Trophoblast cell (in vitro differentiated cells and primary cell): ENCODE results near the gene PRDX5.

ENCODE experiments used
- DNase-seq, 2 donors: peaks; one replicate each; pipeline ENCODE4 v3.0.0-alpha.2; 2016
- H2AFZ ChIP-seq: 2 replicates; pipeline ENCODE4 v1.6.1; 2013; ENCODE audit warnings: low read length, moderate library complexity, mild to moderate bottlenecking; ENCODE audit not compliant: insufficient read depth, poor library complexity
- H2AK5ac ChIP-seq: 2 replicates; pipeline ENCODE4 v1.6.1; 2013; ENCODE audit warnings: mild to moderate bottlenecking, low read length
- H2BK120ac ChIP-seq: 2 replicates; pipeline ENCODE4 v1.6.1; 2013; ENCODE audit warnings: low read length, mild to moderate bottlenecking, moderate library complexity; ENCODE audit not compliant: insufficient read depth, poor library complexity
- H2BK12ac ChIP-seq: 2 replicates; pipeline ENCODE4 v1.6.1; 2013; ENCODE audit warnings: mild to moderate bottlenecking, low read length, moderate library complexity
- H2BK5ac ChIP-seq: 2 replicates; pipeline ENCODE4 v1.6.1; 2013; ENCODE audit warnings: low read length, low read depth, moderate library complexity, mild to moderate bottlenecking; ENCODE audit not compliant: poor library complexity
- H3K14ac ChIP-seq: 2 replicates; pipeline ENCODE4 v1.6.1; 2013; ENCODE audit warnings: mild to moderate bottlenecking, low read length
- H3K18ac ChIP-seq: 2 replicates; pipeline ENCODE4 v1.6.1; 2013; ENCODE audit warnings: mild to moderate bottlenecking, low read length
- H3K23ac ChIP-seq: 2 replicates; pipeline ENCODE4 v1.6.1; 2013; ENCODE audit warnings: low read length
- H3K27ac ChIP-seq: 2 replicates; pipeline ENCODE4 v1.5.1; 2013; ENCODE audit warnings: low read depth, mild to moderate bottlenecking, inconsistent platforms, low read length, moderate library complexity
- H3K27me3 ChIP-seq: 2 replicates; pipeline ENCODE4 v1.6.1; 2013; ENCODE audit warnings: inconsistent platforms, mild to moderate bottlenecking, low read length, moderate library complexity; ENCODE audit not compliant: insufficient read depth
- H3K36me3 ChIP-seq, 2 experiments: 1 replicate in 1 of 2; 2 replicates in 1 of 2; pipeline ENCODE4 v1.6.1; 2013; ENCODE audit warnings: low read length in 2 of 2, mild to moderate bottlenecking in 2 of 2, moderate library complexity in 1 of 2; ENCODE audit not compliant: insufficient read depth in 2 of 2, control insufficient read depth in 1 of 2
- H3K4ac ChIP-seq: 2 replicates; pipeline ENCODE4 v1.6.1; 2013; ENCODE audit warnings: low read depth, mild to moderate bottlenecking, low read length, moderate library complexity
- H3K4me1 ChIP-seq, 2 experiments: 1 replicate in 1 of 2; 2 replicates in 1 of 2; pipeline ENCODE4 v1.6.1; 2013; ENCODE audit warnings: low read length in 2 of 2, mild to moderate bottlenecking in 2 of 2, moderate library complexity in 1 of 2; ENCODE audit not compliant: insufficient read depth in 2 of 2, control insufficient read depth in 1 of 2
- H3K4me2 ChIP-seq: 2 replicates; pipeline ENCODE4 v1.6.1; 2013; ENCODE audit warnings: inconsistent platforms, mild to moderate bottlenecking, low read length, moderate library complexity
- H3K4me3 ChIP-seq: 2 replicates; pipeline ENCODE4 v1.5.1; 2013; ENCODE audit warnings: mild to moderate bottlenecking, low read depth, low read length, inconsistent platforms
- H3K79me1 ChIP-seq: one replicate; pipeline ENCODE4 v1.6.1; 2013; ENCODE audit warnings: low read length
- H3K79me2 ChIP-seq: 2 replicates; pipeline ENCODE4 v1.6.1; 2013; ENCODE audit warnings: low read length, mild to moderate bottlenecking; ENCODE audit not compliant: control insufficient read depth, insufficient read depth, poor library complexity
- H3K9ac ChIP-seq: 2 replicates; pipeline ENCODE4 v1.6.1; 2013; ENCODE audit warnings: mild to moderate bottlenecking, low read length
- H3K9me3 ChIP-seq: 2 replicates; pipeline ENCODE4 v1.6.1; 2013; ENCODE audit warnings: low read depth, mild to moderate bottlenecking, control low read depth, inconsistent platforms, low read length; ENCODE audit not compliant: insufficient read depth
- H4K12ac ChIP-seq: 2 replicates; pipeline ENCODE4 v1.6.1; 2013; ENCODE audit warnings: low read depth, mild to moderate bottlenecking, low read length, moderate library complexity
- H4K8ac ChIP-seq: 2 replicates; pipeline ENCODE4 v1.6.1; 2013; ENCODE audit warnings: low read depth, mild to moderate bottlenecking, low read length, moderate library complexity
- H4K91ac ChIP-seq: one replicate; pipeline ENCODE4 v1.6.1; 2013; ENCODE audit warnings: low read depth, mild to moderate bottlenecking, low read length, moderate library complexity
- WGBS: extraction: QIAGEN DNeasy Blood & Tissue Kit; methylation state at CpG from one replicate; pipeline ENCODE4 v1.1.7; 2013; ENCODE audit warnings: missing lambda C conversion rate; ENCODE audit not compliant: insufficient read length, insufficient coverage; ENCODE audit errors: extremely low coverage; 5-methylcytosine and 5-hydroxymethylcytosine counted together

PRDX5 gene

GRCh38 chr11:64305075-64305690 is 12.7 kb upstream of the PRDX5 start, which contains the start of gene ESRRA:
Gene ESRRA (plus strand): TSS chr11:64305524. CDS start chr11:64307180, 1,656 bp downstream.
- WGBS: no CpG with 5 or more reads among the region's 81 CpGs
- Histone ChIP-seq H3K4ac (peak within 1 kb of the TSS; percentile 95), H3K4me3 (peak within 1 kb of the TSS; percentile 72), H3K79me1 (peaks cover 15% of the 10 kb centered on the region), H3K23ac (no peak within 1 kb of the TSS), H3K4me1 (peaks cover 13 to 17% of the 10 kb centered on the region in 2 experiments), H3K18ac (peak within 1 kb of the TSS; percentile 97), H4K8ac (peak within 1 kb of the TSS; percentile 88), H3K9me3 (peaks cover 2% of the 10 kb centered on the region), H2AFZ (peak within 1 kb of the TSS; percentile 85), H3K27ac (peak within 1 kb of the TSS; percentile 87), H2BK5ac (peak within 1 kb of the TSS; percentile 97), H2AK5ac (peak within 1 kb of the TSS; percentile 92), H3K36me3 (peaks cover 2 to 6% of the 10 kb centered on the region in 2 experiments), H4K91ac (peak within 1 kb of the TSS; percentile 87), H2BK120ac (peak within 1 kb of the TSS; percentile 73), H3K14ac (peak within 1 kb of the TSS; percentile 98), H3K4me2 (peak within 1 kb of the TSS; percentile 90), H3K9ac (peak within 1 kb of the TSS; percentile 84), H2BK12ac (peak within 1 kb of the TSS; percentile 40), H3K79me2 (peaks cover 10% of the 10 kb centered on the region), H3K27me3 (peaks cover 4% of the 10 kb centered on the region), H4K12ac (peak within 1 kb of the TSS; percentile 78)
- peak; percentile 99 to 100 for DNase-seq

DNA sequence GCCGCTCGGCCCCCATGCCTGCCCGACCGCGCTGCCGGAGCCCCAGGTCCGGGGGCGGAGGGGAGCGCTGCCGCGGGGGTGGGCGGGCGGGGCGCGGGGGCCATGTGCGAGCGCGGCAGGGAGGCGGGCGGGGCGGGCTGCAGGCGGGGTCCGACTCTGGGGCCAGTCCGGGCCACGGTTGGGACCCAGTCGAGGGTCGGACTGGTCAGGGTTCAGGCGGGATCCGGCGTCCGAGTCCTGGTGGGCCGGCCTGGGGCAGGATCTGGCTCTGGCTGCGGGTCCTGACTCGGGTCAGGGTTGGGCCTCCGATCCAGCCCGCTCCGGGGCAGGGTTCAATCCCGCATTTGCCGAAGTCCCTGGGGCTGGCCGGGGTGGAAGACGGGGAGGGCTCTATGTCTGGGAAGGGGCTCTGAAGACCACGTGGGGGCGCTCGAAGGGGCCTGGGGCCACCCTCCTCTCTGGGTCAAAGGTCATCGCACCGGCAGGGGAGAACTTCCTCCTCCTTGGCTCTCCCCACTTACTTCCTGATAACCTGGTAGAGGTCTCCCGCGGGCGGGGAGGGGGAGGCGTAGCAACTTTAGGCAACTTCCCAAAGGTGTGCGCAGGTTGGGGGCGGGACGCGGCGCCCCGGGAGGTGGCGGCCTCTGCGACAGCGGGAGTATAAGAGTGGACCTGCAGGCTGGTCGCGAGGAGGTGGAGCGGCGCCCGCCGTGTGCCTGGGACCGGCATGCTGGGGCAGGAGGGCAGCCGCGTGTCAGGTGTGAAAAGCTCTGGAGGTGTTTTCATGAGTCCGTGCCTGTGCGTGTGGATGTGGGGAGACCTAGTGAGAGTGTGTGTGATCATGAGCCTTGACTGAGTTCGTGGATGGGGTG is 12.0 kb upstream of the PRDX5 start:
- Histone ChIP-seq H3K27ac (peak overlapping the region; percentile 87), H2BK12ac (peak overlapping the region; percentile 40), H4K12ac (peak overlapping the region; percentile 78), H3K14ac (peak overlapping the region; percentile 98), H3K9ac (peak overlapping the region; percentile 84), H2AK5ac (peak overlapping the region; percentile 92), H3K4me2 (peak overlapping the region; percentile 73), H3K36me3 (peaks cover 2 to 8% of the 10 kb centered on the region in 2 experiments), H2AFZ (peak overlapping the region; percentile 85), H4K91ac (peak overlapping the region; percentile 87), H3K4me3 (peak overlapping the region; percentile 72), H3K79me2 (peaks cover 10% of the 10 kb centered on the region), H2BK120ac (peak overlapping the region; percentile 73), H3K79me1 (peaks cover 15% of the 10 kb centered on the region), H3K4me1 (peaks cover 12 to 16% of the 10 kb centered on the region in 2 experiments), H3K4ac (peak overlapping the region; percentile 95), H3K9me3 (peaks cover 2% of the 10 kb centered on the region), H3K27me3 (no peaks in the 10 kb centered on the region), H3K18ac (peak overlapping the region; percentile 97), H4K8ac (peak overlapping the region; percentile 88), H3K23ac (no peak overlapping the region), H2BK5ac (peak overlapping the region; percentile 97)
- DNase-seq: peak; percentile 77 to 79
- no CpG with 5 or more reads among the region's 71 CpGs for WGBS

- WGBS: no CpG with 5 or more reads among the region's 9 CpGs
- no peak for DNase-seq
- H3K4me1 ChIP-seq: peaks cover 15 to 18% of the 10 kb centered on the region in 2 experiments
- H2BK5ac ChIP-seq: no peak overlapping the region
- H3K4me3 ChIP-seq: peak overlapping the region; percentile 72
- peaks cover 2% of the 10 kb centered on the region for H3K9me3 ChIP-seq
- H3K18ac ChIP-seq: peak overlapping the region; percentile 70
- H3K79me2 ChIP-seq: peaks cover 10% of the 10 kb centered on the region
- peak overlapping the region; percentile 66 for H4K12ac ChIP-seq
- H4K91ac ChIP-seq: peak overlapping the region; percentile 45
- peak overlapping the region; percentile 81 for H3K4ac ChIP-seq
- H3K27ac ChIP-seq: peak overlapping the region; percentile 42
- peak overlapping the region; percentile 85 for H4K8ac ChIP-seq
- peak overlapping the region; percentile 19 for H2AFZ ChIP-seq
- peaks cover 2 to 8% of the 10 kb centered on the region in 2 experiments for H3K36me3 ChIP-seq
- no peak overlapping the region for H2BK120ac ChIP-seq
- peak overlapping the region; percentile 80 for H3K9ac ChIP-seq
- H3K27me3 ChIP-seq: no peaks in the 10 kb centered on the region
- peaks cover 15% of the 10 kb centered on the region for H3K79me1 ChIP-seq
- no peak overlapping the region for H3K23ac ChIP-seq
- H2AK5ac ChIP-seq: peak overlapping the region; percentile 6
- peak overlapping the region; percentile 3 for H2BK12ac ChIP-seq
- peak overlapping the region; percentile 73 for H3K4me2 ChIP-seq
- H3K14ac ChIP-seq: peak overlapping the region; percentile 82
Observed at GRCh38 chr11:64306563-64306875, 11.4 kb upstream of the PRDX5 start.

DNA sequence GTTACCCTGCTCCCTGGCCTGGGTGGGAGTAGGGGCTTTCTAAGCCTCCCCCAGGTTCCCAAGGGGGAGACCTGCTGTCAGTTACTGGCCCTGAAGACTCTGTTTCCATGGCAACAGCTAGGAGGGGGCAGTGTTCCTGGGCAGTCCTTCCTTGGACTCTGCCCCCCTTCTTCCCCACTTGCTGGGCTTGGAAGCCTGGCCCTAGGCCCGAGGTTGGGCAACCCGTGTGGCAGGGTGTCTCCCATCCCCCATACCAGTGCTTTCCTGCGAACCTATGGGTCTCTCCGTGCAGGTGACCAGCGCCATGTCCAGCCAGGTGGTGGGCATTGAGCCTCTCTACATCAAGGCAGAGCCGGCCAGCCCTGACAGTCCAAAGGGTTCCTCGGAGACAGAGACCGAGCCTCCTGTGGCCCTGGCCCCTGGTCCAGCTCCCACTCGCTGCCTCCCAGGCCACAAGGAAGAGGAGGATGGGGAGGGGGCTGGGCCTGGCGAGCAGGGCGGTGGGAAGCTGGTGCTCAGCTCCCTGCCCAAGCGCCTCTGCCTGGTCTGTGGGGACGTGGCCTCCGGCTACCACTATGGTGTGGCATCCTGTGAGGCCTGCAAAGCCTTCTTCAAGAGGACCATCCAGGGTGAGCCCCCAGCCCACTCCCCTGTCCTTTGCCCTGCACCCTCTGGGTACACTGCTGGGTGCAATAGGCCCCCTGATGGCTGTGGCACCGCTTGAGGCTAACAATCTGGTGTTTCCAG is 10.9 kb upstream of the PRDX5 start:
- H3K4me2 ChIP-seq: peak overlapping the region; percentile 73
- peak overlapping the region; percentile 4 for H3K4me3 ChIP-seq

More for the DNA sequence above, 10.9 kb upstream of the PRDX5 start:
- H3K4ac ChIP-seq: peak overlapping the region; percentile 81
- no peak overlapping the region for H3K27ac ChIP-seq
- H3K79me1 ChIP-seq: peaks cover 15% of the 10 kb centered on the region
- H4K91ac ChIP-seq: no peak overlapping the region
- no peak for DNase-seq
- no CpG with 5 or more reads among the region's 15 CpGs for WGBS
- no peak overlapping the region for H2BK5ac ChIP-seq
- peak overlapping the region; percentile 7 for H3K9ac ChIP-seq
- H2AFZ ChIP-seq: no peak overlapping the region
- peaks cover 10% of the 10 kb centered on the region for H3K79me2 ChIP-seq
- peak overlapping the region; percentile 85 for H4K8ac ChIP-seq
- peaks cover 2 to 8% of the 10 kb centered on the region in 2 experiments for H3K36me3 ChIP-seq
- no peak overlapping the region for H2AK5ac ChIP-seq
- H3K14ac ChIP-seq: no peak overlapping the region
- peaks cover 15 to 18% of the 10 kb centered on the region in 2 experiments for H3K4me1 ChIP-seq
- H3K27me3 ChIP-seq: no peaks in the 10 kb centered on the region
- no peak overlapping the region for H2BK120ac ChIP-seq
- H3K18ac ChIP-seq: no peak overlapping the region
- H3K9me3 ChIP-seq: peaks cover 2% of the 10 kb centered on the region
- peak overlapping the region; percentile 66 for H4K12ac ChIP-seq
- H3K23ac ChIP-seq: peak overlapping the region; percentile 74
- H2BK12ac ChIP-seq: no peak overlapping the region
